ENCODE results near the gene SEMA3D.

DNA sequence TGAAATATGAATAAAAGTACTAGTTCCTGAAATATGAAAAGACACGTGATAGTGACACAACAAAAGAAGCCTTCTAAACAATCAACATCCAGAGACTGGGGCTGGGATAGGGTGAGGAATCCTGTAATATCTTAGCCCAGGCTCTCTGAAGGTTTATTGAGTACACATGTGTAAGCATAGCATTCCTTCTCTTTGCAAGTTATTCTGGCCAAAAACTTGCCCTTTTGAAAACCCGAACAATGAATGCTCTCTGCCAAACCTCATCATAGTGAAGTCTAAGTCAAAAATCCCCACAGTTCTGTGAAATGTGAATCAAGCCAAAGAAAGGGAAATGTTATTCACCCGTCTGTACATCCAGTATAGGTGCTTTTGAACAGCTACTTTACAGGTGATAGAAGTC, 11.6 kb downstream of the SEMA3D start:
- TF ChIP-seq, protein P1, sequence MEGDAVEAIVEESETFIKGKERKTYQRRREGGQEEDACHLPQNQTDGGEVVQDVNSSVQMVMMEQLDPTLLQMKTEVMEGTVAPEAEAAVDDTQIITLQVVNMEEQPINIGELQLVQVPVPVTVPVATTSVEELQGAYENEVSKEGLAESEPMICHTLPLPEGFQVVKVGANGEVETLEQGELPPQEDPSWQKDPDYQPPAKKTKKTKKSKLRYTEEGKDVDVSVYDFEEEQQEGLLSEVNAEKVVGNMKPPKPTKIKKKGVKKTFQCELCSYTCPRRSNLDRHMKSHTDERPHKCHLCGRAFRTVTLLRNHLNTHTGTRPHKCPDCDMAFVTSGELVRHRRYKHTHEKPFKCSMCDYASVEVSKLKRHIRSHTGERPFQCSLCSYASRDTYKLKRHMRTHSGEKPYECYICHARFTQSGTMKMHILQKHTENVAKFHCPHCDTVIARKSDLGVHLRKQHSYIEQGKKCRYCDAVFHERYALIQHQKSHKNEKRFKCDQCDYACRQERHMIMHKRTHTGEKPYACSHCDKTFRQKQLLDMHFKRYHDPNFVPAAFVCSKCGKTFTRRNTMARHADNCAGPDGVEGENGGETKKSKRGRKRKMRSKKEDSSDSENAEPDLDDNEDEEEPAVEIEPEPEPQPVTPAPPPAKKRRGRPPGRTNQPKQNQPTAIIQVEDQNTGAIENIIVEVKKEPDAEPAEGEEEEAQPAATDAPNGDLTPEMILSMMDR (IDR thresholded peaks at IDR 0.05 in 8 of 11, conservative IDR thresholded peaks at IDR 0.05 in 3 of 11) = no peak
- TF ChIP-seq POLR2A (IDR thresholded peaks at IDR 0.05) = no peak

Data from spleen (tissue), 7 donors.